ENCODE results near the gene SAG. TPM values are rescaled to one million over a fixed set of nuclear protein-coding genes. Genes with fewer than 3 reads are reported as not detected.

The SAG gene
- total RNA-seq = not detected

- intact Hi-C loops (cut with DNase I; ENCODE audit: low total_unique reads) = no loop called here
- H3K36me3 ChIP-seq = no peaks in the 10 kb centered on the region
- H3K27me3 ChIP-seq = no peaks in the 10 kb centered on the region
- no peak for DNase-seq (ENCODE audit: low spot score in 2 of 2)
- H3K4me3 ChIP-seq = no peak within 1 kb of the TSS
- no peaks in the 10 kb centered on the region for H3K4me1 ChIP-seq
- no peak for TF ChIP-seq POLR2A (IDR thresholded peaks at IDR 0.05)
- no peak for TF ChIP-seq POLR2AphosphoS5 (IDR thresholded peaks at IDR 0.05)
- TF ChIP-seq, protein P1, sequence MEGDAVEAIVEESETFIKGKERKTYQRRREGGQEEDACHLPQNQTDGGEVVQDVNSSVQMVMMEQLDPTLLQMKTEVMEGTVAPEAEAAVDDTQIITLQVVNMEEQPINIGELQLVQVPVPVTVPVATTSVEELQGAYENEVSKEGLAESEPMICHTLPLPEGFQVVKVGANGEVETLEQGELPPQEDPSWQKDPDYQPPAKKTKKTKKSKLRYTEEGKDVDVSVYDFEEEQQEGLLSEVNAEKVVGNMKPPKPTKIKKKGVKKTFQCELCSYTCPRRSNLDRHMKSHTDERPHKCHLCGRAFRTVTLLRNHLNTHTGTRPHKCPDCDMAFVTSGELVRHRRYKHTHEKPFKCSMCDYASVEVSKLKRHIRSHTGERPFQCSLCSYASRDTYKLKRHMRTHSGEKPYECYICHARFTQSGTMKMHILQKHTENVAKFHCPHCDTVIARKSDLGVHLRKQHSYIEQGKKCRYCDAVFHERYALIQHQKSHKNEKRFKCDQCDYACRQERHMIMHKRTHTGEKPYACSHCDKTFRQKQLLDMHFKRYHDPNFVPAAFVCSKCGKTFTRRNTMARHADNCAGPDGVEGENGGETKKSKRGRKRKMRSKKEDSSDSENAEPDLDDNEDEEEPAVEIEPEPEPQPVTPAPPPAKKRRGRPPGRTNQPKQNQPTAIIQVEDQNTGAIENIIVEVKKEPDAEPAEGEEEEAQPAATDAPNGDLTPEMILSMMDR (IDR thresholded peaks at IDR 0.05) = no peak
- H3K27ac ChIP-seq = no peak within 1 kb of the TSS
- H3K9me3 ChIP-seq = no peaks in the 10 kb centered on the region
Observed at GRCh38 chr2:233307565-233307964, at the start of gene SAG. Gene SAG (plus strand): TSS chr2:233307816. CDS start chr2:233309190, 1,374 bp downstream.

DNA sequence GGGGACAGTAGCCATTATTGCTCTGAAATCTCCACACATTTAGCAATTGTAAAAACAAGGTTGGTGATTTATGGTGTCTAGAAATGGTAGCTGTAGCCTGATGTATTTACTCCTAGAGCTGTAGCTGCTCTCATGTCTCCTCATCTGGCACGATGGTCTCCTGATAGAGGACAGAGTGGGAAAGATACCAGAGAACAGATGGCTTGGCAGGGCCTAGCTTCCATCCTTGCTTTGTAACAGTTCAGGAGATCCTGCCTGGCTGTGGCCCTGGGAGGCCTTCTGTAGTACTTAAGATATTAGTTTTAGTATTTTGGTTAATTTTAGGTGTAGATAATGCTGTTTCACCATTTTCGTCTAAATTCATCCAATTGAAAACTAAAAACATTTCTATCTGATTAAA lies 49.4 kb upstream of the SAG start:
- H3K4me3 ChIP-seq = no peak overlapping the region
- no peaks in the 10 kb centered on the region for H3K9me3 ChIP-seq
- intact Hi-C loops (cut with DNase I; ENCODE audit: low total_unique reads) = no loop called here
- no peak overlapping the region for H3K27ac ChIP-seq
- no peak for DNase-seq (ENCODE audit: low spot score in 2 of 2)
- TF ChIP-seq POLR2A (IDR thresholded peaks at IDR 0.05) = no peak
- TF ChIP-seq, protein P1 (IDR thresholded peaks at IDR 0.05) = no peak
- no peak for TF ChIP-seq POLR2AphosphoS5 (IDR thresholded peaks at IDR 0.05)
- H3K36me3 ChIP-seq = no peaks in the 10 kb centered on the region
- peaks cover 0 to 8% of the 10 kb centered on the region in 2 donors for H3K4me1 ChIP-seq
- H3K27me3 ChIP-seq = no peaks in the 10 kb centered on the region

- no peak overlapping the region for H3K4me3 ChIP-seq
- H3K27ac ChIP-seq = no peak overlapping the region
- TF ChIP-seq POLR2AphosphoS5 (IDR thresholded peaks at IDR 0.05) (no peak), POLR2A (IDR thresholded peaks at IDR 0.05) (no peak)
- TF ChIP-seq, protein P1 (IDR thresholded peaks at IDR 0.05) = no peak
- intact Hi-C loops (cut with DNase I; ENCODE audit: low total_unique reads) = no loop called here
- H3K27me3 ChIP-seq = no peaks in the 10 kb centered on the region
- H3K4me1 ChIP-seq = no peaks in the 10 kb centered on the region
- H3K36me3 ChIP-seq = no peaks in the 10 kb centered on the region
- no peak for DNase-seq (ENCODE audit: low spot score in 2 of 2)
- no peaks in the 10 kb centered on the region for H3K9me3 ChIP-seq
Observed at GRCh38 chr2:233259730-233260129, 47.9 kb upstream of the SAG start.

- Histone ChIP-seq H3K36me3 (no peaks in the 10 kb centered on the region), H3K4me3 (no peak overlapping the region), H3K9me3 (no peaks in the 10 kb centered on the region), H3K4me1 (no peaks in the 10 kb centered on the region), H3K27ac (no peak overlapping the region), H3K27me3 (no peaks in the 10 kb centered on the region)
- intact Hi-C loops (cut with DNase I; ENCODE audit: low total_unique reads) = no loop called here
- no peak for TF ChIP-seq POLR2AphosphoS5 (IDR thresholded peaks at IDR 0.05)
- no peak for TF ChIP-seq POLR2A (IDR thresholded peaks at IDR 0.05)
- TF ChIP-seq, protein P1 (IDR thresholded peaks at IDR 0.05) = no peak
- DNase-seq (ENCODE audit: low spot score in 2 of 2) = no peak
Observed at GRCh38 chr2:233260661-233261060, 47.0 kb upstream of the SAG start.

DNA sequence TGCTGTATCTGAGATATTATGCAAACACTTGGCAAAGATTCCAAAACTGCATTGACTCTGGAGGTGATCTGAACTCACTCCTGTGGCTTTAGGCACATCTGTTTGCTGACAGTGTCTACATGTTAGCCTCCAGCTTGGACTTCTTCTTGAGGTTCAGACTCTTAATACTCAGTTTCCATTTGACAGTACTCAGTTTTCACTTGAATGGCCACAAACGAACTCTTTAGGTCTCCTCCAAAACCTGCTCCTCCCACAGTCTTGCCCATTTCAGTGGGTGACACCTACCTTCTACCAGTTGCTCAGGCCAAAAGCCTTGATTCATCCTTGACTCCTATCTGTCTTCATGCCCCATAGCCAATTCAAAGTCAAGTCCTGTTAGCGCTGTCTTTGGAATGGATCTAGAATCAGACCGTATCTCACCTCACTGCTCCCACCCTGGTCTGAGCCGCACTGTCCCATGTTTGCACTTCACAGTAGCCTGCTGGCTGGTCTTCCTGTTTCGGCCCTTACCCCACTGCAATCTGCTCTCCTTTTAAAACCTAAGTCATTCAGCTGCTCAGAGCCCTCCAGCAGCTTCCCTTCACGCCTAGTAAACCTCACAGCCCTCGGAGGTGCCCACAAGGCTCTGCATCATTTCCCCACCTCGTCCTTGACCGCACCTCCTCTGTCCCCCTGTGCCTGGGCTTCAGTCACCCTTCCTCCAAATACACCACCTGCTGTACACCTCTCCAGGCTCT lies 45.6 kb upstream of the SAG start:
- no peak for DNase-seq (ENCODE audit: low spot score in 2 of 2)
- no peaks in the 10 kb centered on the region for H3K4me1 ChIP-seq
- TF ChIP-seq POLR2AphosphoS5 (IDR thresholded peaks at IDR 0.05) = no peak
- TF ChIP-seq, protein P1 (IDR thresholded peaks at IDR 0.05) = no peak
- TF ChIP-seq POLR2A (IDR thresholded peaks at IDR 0.05) = no peak
- no peak overlapping the region for H3K4me3 ChIP-seq
- H3K36me3 ChIP-seq = no peaks in the 10 kb centered on the region
- H3K9me3 ChIP-seq = no peaks in the 10 kb centered on the region
- no peaks in the 10 kb centered on the region for H3K27me3 ChIP-seq
- H3K27ac ChIP-seq = no peak overlapping the region
- intact Hi-C loops (cut with DNase I; ENCODE audit: low total_unique reads) = no loop called here

All from breast epithelium (tissue), 4 donors.